HepG2 (cell line): Measurements from ENCODE around the gene SRRM3.

Experiments
- FOXO4 ChIP-seq: sonication (generic); formaldehyde crosslinking; conservative IDR thresholded peaks from 2 replicates; pipeline ENCODE4 v1.8.1; 2023; ENCODE audit warnings: missing genetic modification reagents
- HBP1 ChIP-seq: IDR thresholded peaks from 2 replicates; pipeline ENCODE4 v1.6.1; 2016; ENCODE audit warnings: low read depth, control low read depth
- HINFP ChIP-seq: sonication (generic); formaldehyde crosslinking; IDR thresholded peaks from 2 replicates; pipeline ENCODE4 v1.4.0; 2020; ENCODE audit warnings: low read depth, mild to moderate bottlenecking, missing genetic modification reagents
- HNF1B ChIP-seq: sonication (generic); formaldehyde crosslinking; IDR thresholded peaks from 2 replicates; pipeline ENCODE4 v1.5.1; 2020; ENCODE audit warnings: mild to moderate bottlenecking, moderate library complexity, missing genetic modification reagents
- MTF1 ChIP-seq: sonication (generic); formaldehyde crosslinking; IDR thresholded peaks from 2 replicates; pipeline ENCODE4 v1.5.0; 2020; ENCODE audit warnings: missing genetic modification reagents
- ZNF280B ChIP-seq: sonication (generic); formaldehyde crosslinking; IDR thresholded peaks from 2 replicates; pipeline ENCODE4 v1.5.0; 2020; ENCODE audit warnings: missing genetic modification reagents, mild to moderate bottlenecking, borderline replicate concordance

- TF ChIP-seq HNF1B (CRISPR knock-in tag) = no peak
- no peak for TF ChIP-seq FOXO4 (CRISPR knock-in tag)
- TF ChIP-seq HINFP (CRISPR knock-in tag) = no peak
- TF ChIP-seq ZNF280B = no peak
- TF ChIP-seq HBP1 (CRISPR knock-in tag) = no peak
- TF ChIP-seq MTF1 (CRISPR knock-in tag) = no peak
These were observed 50.3 kb downstream of the SRRM3 start for GRCh38 chr7:76252021-76252420.
